NCI-H1105 treated with DMSO at 0.1 percent for 48 hours (cell line): ENCODE measurements around the gene PTPRD.

Source experiments
- DNase-seq: peaks from one replicate; lab custom pipeline; 2025; lab: John Stamatoyannopoulos, UW

Gene PTPRD

DNA sequence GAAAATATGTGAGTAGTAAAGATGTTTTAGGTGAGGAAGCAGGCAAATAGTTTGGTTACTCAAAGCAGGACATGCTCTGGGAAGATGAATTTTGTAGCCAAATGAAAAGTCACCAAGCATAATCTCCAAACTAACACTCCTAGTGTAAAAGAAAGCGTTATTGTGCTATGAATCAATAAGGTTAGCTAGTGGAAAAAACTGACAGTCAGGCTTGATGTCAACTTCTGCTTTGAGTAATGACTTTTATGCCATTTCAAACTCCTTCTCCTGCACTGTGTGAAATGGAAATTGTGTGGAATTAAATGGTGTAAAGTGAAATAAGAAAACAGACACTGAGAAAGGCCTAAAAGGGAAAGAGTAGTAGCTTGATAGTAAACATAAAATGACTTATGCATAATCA lies 2176.0 kb downstream of the PTPRD start:
- DNase-seq: no peak

DNA sequence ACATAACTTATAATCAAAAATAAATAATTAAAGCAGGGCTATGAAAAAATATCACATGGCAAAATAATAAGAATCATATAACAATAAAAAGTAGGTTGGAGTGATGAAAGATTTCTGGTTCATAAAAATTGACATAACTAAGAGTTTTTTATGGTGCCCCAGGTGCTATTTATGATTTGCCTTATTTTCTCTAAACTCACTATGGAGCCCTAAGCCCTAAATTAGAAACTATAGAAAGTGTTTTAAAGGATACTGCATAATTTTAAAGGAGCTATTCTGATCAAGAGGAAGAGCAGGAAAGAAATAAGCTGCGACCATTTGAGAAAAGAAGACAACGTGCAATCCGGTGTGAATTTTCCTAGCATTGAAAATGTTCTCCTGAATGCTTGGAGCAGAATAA lies 2178.2 kb downstream of the PTPRD start:
- no peak for DNase-seq

GRCh38 chr9:8432224-8432623 lies 2180.6 kb downstream of the PTPRD start:
- DNase-seq: no peak

DNA sequence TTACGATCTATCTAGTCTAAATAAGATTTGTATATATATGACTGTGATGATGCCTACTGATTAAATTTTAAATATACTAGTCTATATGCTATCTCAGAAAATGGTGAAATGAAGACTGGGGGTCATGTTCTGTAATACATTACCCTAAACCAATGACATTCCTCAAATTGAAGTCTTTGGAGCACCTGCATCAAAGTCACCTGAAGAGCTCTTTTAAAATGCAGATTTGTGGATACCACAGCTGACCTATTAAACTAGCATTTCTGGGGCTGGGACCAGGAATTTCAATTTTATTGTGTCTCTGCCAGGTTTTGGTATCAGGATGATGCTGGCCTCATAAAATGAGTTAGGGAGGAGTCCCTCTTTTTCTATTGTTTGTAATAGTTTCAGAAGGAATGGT lies 2181.3 kb downstream of the PTPRD start:
- DNase-seq: no peak

- no peak for DNase-seq
Measured at GRCh38 chr9:8430945-8431344, 2181.9 kb downstream of the PTPRD start.

DNA sequence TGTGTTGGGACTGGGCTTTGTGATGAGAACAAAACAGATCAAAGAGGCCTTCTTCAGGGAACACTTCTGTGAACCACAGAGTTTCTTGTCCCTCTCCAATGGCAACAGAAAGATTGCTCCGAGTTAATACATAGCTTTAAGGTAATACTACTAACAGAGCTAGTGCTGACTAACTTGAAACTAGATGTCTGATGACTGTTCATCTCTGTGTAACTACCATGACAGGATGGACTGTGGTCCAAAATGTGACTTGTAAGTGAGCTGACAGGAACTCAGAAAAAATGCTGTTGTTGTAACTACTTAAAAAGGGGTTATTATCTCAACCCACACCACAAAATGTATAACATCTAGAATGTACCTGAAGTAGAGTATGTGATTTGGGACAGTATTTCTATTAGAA lies 2183.0 kb downstream of the PTPRD start:
- DNase-seq: no peak

DNA sequence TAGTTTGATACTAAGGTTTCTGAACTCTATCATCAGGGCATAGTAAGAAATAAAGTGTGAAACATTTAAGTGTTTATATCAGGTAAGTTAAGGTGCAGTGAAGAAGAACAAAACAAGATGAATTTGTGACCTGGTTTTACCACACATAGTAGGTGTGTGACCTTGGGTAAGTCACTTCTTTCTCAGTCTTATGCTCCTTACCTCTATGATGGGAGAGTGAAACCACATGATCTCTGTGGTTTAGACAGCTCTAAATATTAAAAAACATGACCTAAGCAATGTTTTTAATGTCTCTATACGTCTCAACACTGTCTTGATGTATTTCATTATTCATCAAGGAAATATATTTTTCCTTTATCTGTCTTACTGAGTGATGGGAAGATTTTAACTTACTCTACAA lies 2183.6 kb downstream of the PTPRD start:
- DNase-seq: no peak

DNA sequence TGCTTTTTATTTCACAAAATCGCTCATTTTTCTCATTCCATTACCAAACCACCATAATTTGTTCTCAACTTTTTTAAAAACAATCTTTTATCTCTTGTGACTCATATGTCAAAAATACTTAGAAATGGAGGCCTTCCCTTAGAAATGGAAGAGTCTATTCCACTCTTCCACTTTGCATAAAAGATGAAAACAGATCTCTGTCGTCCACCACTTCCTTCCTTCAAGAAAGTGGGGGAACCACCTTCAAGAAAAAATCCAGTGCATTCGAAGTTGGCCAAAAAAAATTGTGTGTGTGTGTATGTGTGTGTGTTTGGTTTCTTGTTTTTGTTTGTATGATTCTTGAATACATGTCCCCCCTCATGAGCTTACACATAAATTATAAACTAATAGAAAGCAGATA lies 2184.4 kb downstream of the PTPRD start:
- no peak for DNase-seq

- no peak for DNase-seq
Measured at GRCh38 chr9:8424786-8425410, 2187.9 kb downstream of the PTPRD start.

DNA sequence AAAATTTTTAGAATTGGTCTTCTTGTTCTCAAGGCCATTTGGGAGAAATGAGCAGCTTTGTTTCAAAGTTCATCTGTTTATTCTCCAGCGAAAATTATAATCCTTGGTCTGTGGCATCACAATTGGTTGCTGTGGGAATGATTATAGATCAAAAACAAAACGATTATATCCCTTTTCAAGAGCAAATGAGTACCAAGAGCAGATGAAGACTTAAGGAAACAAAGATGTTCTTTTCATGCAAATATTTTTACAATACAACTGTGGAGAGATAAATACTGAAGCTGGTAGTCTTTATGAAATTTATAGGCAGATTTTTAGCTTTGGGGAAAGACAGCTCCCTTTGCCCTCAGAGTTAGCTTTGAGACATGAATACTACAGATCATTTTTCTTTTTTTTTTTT lies 2192.4 kb downstream of the PTPRD start:
- DNase-seq: no peak

DNA sequence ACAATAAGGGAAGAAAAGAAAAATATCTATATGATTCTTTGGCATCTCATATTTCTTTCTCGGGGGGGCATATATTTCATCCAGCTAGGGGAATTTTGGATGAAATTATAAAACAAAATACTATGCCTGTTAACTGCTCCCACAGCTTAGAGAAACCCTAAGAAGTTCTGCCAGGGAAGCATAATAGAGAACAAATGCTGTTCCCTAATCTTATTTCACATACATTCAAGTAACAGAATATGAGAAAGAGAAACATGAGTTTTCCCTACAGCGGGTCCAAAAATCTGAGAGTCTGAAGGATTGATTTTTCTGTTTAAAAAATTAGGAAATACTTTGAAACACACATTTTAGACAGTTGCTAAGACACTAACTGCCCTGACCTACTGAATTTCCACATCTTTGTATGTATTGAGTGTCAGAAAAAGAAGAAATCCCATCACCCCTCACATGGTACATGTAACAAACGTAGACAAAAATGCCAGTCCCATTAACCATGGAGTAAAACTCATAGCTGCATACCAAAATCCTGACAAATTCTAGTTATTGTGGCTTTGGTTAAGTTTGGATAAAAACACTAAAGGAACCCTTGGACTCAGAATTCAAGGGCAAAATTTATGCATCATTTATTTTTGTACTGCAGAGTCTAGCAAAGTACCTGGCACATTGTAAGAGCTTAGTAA lies 2193.1 kb downstream of the PTPRD start:
- no peak for DNase-seq

DNA sequence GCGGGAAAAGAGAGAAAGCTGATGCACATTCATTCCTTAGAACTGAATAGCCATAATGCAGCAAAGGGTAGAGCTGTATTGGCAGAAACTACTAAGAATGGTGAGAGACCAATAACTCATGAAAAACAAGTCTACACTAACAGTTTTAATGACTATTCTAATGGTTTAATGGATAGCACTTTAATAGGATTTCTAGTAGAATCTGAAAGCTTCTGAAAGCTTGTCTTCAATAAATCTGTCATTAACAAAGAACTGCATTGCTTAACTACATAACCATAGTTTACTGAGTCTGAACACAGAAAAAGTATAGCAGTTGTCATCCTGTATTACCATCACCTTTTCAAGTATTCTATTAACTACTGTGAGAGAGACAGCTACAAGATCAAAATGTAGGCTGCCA lies 2195.5 kb downstream of the PTPRD start:
- no peak for DNase-seq

- DNase-seq: no peak
Measured at GRCh38 chr9:8412327-8412726, 2200.5 kb downstream of the PTPRD start.

- no peak for DNase-seq
Measured at GRCh38 chr9:8408575-8409190, 2204.1 kb downstream of the PTPRD start.

GRCh38 chr9:8401961-8402705 lies 2210.7 kb downstream of the PTPRD start:
- DNase-seq: no peak

DNA sequence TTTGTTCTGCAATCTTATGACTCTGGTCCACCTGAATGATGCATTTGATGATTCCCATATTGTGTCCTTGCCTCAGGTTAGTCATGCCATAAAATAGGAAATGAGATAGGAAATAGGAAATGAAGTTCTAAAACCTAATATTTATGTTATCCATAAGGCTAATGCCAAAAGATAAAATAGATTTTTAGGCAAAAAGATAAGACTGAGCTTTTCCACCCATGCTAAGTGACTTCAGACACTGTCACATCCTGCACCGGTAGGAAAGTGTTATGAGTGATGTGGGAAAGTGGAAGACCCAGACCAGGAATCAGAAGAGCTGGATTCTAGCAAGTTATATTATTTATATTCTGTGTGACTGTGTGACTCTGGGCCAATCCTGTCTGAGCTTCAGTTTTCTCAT lies 2212.4 kb downstream of the PTPRD start:
- DNase-seq: no peak

- DNase-seq: no peak
Measured at GRCh38 chr9:8395022-8395421, 2217.8 kb downstream of the PTPRD start.

- no peak for DNase-seq
Measured at GRCh38 chr9:8394341-8394740, 2218.5 kb downstream of the PTPRD start.

DNA sequence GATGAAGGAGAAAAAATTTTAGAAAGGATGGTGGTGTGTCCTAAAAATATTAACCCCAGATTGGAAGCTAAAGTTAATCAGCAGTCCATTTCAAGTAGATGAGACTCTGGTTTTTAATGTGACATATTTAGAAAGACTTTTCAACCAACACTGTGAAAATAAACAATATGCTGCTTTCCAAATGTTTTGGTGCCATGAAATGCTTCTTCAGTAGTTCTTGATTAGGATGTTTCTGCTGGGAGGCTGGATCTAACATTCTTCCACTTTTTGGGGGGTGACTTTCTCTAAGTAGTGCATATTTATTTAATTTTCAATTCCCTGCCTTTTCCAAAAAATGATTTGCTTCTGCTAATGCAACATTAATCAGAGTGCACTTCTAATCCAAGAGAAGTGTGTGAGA lies 2219.9 kb downstream of the PTPRD start:
- DNase-seq: no peak

DNA sequence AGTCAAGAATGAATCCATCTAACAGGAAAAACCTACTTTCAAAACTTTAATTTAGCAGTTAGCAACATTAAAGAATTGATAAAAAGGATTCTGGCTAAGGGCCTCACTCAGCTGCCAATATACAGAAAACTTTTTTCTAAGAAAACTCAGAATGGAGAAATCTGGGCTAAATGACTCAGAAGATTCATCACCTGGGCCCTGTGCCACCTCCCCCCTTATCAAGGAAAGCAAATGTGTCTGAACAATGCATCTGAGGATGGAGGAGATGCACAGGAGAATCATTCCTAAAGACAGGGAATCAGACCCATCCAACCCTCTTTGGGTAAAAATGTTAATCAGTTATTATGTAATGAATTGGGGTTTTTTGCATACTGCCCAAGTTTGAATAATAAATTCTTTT lies 2221.2 kb downstream of the PTPRD start:
- DNase-seq: no peak

- DNase-seq: no peak
Measured at GRCh38 chr9:8391132-8391531, 2221.7 kb downstream of the PTPRD start.

GRCh38 chr9:8390571-8390970 lies 2222.2 kb downstream of the PTPRD start:
- no peak for DNase-seq

DNA sequence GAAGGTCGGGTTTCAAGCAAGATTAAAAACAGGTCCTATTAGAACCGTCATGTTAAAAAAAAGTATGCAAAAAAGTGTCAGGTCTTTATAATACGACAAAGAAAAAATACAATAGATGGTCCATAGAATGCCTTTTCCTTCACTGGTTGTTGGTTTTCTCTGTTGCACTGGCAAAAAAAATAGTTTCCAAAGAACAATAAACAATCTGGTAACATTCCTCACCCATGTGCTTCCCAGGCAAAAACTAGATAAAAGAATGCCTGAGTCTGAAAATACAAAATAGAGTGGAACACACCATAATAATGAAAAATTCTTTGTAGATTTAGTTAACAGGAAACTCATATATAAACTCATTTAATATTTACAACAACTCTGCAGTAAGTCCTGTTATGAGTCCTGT lies 2223.3 kb downstream of the PTPRD start:
- DNase-seq: no peak
